ENCODE measurements around the gene LSS. TPM values are rescaled to one million over a fixed set of nuclear protein-coding genes. Genes with fewer than 3 reads are reported as not detected.

LSS gene
- total RNA-seq: 56.3 TPM

GRCh38 chr21:46228345-46229051 is at the start of gene LSS:
LSS (minus strand) TSS chr21:46228774; CDS start chr21:46228745, 29 bp downstream.

DNA sequence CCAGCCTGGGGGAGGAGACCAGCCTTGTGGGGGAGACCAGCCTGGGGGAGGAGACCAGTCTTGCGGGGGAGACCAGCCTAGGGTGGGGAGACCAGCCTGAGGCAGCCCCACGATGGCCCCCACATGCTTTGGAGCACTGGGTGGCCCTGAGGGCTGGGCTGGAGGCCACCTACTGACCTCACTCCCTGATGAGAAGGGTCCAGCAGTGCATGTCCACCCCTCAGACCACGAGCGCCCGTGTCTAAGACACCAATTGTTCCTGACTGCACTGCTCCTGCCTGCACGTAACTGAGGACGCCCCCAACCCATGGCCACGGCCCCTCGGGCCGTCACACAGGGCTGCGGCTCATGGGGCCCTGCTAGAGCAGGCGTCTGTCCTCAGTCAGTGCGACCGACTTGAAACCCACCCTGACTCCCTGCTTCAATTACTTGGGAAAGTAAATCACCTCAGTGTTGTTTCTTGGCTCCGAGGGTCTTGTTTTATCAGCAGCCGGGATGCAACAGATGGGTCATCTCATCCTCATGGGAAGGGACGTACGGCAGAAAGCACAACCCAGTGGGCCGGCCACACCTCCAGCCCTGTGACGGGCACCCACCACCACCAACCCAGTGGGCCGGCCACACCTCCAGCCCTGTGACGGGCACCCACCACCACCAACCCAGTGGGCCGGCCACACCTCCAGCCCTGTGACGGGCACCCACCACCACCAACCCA is 44.5 kb downstream of the LSS start, which contains the start of gene SPATC1L:
TSS of gene SPATC1L (minus strand) at position 550 of the 715 bp plus-strand sequence. CDS start 1,643 bp downstream, outside the sequence.

DNA sequence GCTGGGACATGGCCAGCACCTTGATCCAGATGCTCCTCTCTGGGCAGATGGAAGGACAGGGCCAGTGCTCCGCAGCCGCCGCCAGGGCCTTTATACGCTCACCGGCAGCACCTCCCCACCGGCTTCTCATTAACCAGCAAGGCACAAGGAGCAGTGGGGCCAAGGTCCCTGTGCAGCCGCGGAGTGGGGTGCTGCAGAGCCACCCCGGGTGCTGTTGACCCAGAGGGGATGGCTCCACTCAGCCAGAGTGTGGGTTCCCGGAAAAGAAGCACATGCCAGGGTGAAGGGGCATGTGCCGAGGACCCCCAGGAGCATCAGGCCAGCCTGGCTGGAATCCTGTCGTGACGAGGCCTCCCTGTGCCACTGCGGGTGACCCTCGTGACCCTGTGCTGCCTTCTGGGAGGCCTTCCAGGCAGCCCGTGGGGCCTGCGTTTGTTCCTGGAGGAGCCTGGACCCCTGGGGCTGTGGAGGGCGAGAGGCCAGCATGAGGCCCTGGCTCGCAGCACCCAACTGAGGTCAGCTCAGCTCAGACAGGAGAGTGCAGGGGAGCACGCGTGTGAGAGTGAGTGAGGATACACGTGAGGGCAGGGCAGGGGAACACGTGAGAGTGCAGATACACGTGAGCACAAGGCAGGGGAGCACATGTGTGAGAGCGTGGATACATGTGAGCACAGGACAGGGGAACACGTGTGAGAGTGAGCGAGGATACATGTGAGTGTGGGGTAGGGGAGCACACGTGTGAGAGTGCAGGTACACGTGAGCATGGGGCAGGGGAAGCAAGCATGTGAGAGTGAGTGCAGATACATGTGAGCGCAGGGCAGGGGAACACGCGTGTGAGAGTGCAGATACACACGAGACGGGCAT is 72.8 kb downstream of the LSS start, which contains the start of gene FTCD:
TSS of gene FTCD (minus strand) at position 66 of the 864 bp plus-strand sequence. CDS start at position 10, 56 bp downstream.

Other genes with a start within 250 kb of the LSS start
- 489 TPM for gene COL6A1, start 247.0 kb downstream of the LSS start, total RNA-seq
- gene COL6A2, start 130.7 kb downstream of the LSS start, total RNA-seq: 631 TPM
- gene FTCD, start 73.2 kb downstream of the LSS start, total RNA-seq: 1.1 TPM
- 9.1 TPM for gene SPATC1L, start 44.3 kb downstream of the LSS start, total RNA-seq
- 125 TPM for gene MCM3AP, start 56.8 kb upstream of the LSS start, total RNA-seq
- gene YBEY, start 57.6 kb upstream of the LSS start, total RNA-seq: 20.6 TPM
- 9.3 TPM for gene C21orf58, start 95.1 kb upstream of the LSS start, total RNA-seq
- 32.8 TPM for gene PCNT, start 95.4 kb upstream of the LSS start, total RNA-seq
- 69.5 TPM for gene DIP2A, start 230.1 kb upstream of the LSS start, total RNA-seq

All from camera-type eye (tissue), 1 donor.